Measurements from ENCODE around the gene TSEN2. TPM values are rescaled to one million over a fixed set of nuclear protein-coding genes. Genes with fewer than 3 reads are reported as not detected.

Gene TSEN2
- total and polyA plus RNA-seq, 2 of the 13 experiments (the other 11 are each of a cell fraction or from before 2014, with no cell fraction given) = 11.0 to 17.3 TPM

DNA sequence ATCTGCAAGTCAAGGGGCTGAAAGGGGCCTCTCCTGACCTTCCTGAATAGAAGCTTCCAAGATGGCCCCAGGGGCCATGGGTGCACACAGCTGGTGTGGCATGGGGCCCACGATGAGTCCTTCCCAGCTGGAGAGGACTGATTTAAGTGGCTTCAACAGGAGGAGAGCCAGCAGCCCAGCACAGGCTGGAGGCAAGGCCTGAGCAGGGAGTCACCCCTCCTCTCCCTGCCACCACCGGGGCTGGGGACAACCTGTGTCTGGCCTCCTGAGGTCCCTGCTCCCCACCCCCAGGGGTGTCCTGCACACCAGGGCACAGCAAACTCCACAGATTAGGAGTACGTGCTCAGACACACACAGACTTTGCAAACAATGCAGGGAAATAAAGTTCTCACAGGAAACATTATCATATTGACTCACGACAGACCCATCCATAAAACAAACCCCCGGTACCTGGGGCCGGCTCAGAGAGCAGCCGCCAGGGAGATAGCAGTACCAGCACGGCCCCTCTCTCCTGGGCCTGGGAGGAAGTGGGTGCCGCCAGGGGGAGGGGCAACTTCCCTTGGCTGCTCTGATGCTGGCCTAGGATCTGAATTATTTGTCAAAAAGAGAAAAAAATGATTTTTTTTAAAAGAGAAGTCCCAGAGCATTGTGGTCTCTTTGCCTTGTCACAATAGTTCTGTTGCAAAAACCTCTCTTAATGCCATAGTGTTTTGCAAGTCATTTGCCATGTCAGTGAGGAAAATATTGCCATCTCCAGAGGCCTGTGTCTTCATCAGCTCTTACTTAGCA, 21.9 kb upstream of the TSEN2 start (continued):
- TF ChIP-seq, protein P1, sequence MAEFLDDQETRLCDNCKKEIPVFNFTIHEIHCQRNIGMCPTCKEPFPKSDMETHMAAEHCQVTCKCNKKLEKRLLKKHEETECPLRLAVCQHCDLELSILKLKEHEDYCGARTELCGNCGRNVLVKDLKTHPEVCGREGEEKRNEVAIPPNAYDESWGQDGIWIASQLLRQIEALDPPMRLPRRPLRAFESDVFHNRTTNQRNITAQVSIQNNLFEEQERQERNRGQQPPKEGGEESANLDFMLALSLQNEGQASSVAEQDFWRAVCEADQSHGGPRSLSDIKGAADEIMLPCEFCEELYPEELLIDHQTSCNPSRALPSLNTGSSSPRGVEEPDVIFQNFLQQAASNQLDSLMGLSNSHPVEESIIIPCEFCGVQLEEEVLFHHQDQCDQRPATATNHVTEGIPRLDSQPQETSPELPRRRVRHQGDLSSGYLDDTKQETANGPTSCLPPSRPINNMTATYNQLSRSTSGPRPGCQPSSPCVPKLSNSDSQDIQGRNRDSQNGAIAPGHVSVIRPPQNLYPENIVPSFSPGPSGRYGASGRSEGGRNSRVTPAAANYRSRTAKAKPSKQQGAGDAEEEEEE (CRISPR knock-in tag; IDR thresholded peaks at IDR 0.05; ENCODE audit: borderline replicate concordance) = no peak
- TF ChIP-seq SCMH1 (CRISPR knock-in tag; IDR thresholded peaks at IDR 0.05; ENCODE audit: borderline replicate concordance) = no peak
- TF ChIP-seq NFE2L1 (CRISPR knock-in tag; IDR thresholded peaks at IDR 0.05; ENCODE audit: borderline replicate concordance) = no peak
- TF ChIP-seq, protein P2, sequence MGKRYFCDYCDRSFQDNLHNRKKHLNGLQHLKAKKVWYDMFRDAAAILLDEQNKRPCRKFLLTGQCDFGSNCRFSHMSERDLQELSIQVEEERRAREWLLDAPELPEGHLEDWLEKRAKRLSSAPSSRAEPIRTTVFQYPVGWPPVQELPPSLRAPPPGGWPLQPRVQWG (CRISPR knock-in tag; IDR thresholded peaks at IDR 0.05; ENCODE audit: borderline replicate concordance, low read depth) = no peak
- TF ChIP-seq ZNF496 (CRISPR knock-in tag; IDR thresholded peaks at IDR 0.05; ENCODE audit: insufficient replicate concordance) = no peak
- peak; percentile 37; the same call in 1 of the 2 replicates for TF ChIP-seq ZNF441 (CRISPR knock-in tag; IDR thresholded peaks at IDR 0.05; ENCODE audit: borderline replicate concordance)
- no peak for TF ChIP-seq RFX1 (IDR thresholded peaks at IDR 0.05)
- peak; percentile 68; the same call in 1 of the 2 replicates for TF ChIP-seq BRD4 (CRISPR knock-in tag; IDR thresholded peaks at IDR 0.05)
- no peak for TF ChIP-seq SRF (IDR thresholded peaks at IDR 0.05; ENCODE audit: low read depth, low read length)
- TF ChIP-seq SNRNP70 (IDR thresholded peaks at IDR 0.05; ENCODE audit: low read depth, low read length) = no peak
- no peak for TF ChIP-seq ZNF782 (CRISPR knock-in tag; IDR thresholded peaks at IDR 0.05; ENCODE audit: borderline replicate concordance)
- TF ChIP-seq ZFX (CRISPR knock-in tag; IDR thresholded peaks at IDR 0.05; ENCODE audit: low read depth) = peak; percentile 84
- TF ChIP-seq, protein P3, sequence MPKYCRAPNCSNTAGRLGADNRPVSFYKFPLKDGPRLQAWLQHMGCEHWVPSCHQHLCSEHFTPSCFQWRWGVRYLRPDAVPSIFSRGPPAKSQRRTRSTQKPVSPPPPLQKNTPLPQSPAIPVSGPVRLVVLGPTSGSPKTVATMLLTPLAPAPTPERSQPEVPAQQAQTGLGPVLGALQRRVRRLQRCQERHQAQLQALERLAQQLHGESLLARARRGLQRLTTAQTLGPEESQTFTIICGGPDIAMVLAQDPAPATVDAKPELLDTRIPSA (CRISPR knock-in tag; IDR thresholded peaks at IDR 0.05; ENCODE audit: borderline replicate concordance) = no peak
- no peak for TF ChIP-seq ELK4 (CRISPR knock-in tag; IDR thresholded peaks at IDR 0.05; ENCODE audit: borderline replicate concordance)
- TF ChIP-seq ZGPAT (CRISPR knock-in tag; IDR thresholded peaks at IDR 0.05) = peak; percentile 53; the same call in 1 of the 2 replicates
- peak; percentile 94 for TF ChIP-seq SALL1 (CRISPR knock-in tag; IDR thresholded peaks at IDR 0.05)
- TF ChIP-seq AKAP8 (CRISPR knock-in tag; IDR thresholded peaks at IDR 0.05) = 0 out of 2 replicates have a peak, but pooled peaks have one; percentile 41
- TF ChIP-seq JUNB (CRISPR knock-in tag; IDR thresholded peaks at IDR 0.05; ENCODE audit: borderline replicate concordance) = no peak
- no peak for TF ChIP-seq KDM4B (CRISPR knock-in tag; IDR thresholded peaks at IDR 0.05)
- no peak for TF ChIP-seq ZNF329 (CRISPR knock-in tag; IDR thresholded peaks at IDR 0.05; ENCODE audit: low read depth)
- TF ChIP-seq MED1 (CRISPR knock-in tag; IDR thresholded peaks at IDR 0.05) = peak; percentile 99
- TF ChIP-seq MIXL1 (CRISPR knock-in tag; IDR thresholded peaks at IDR 0.05) = peak; percentile 79
- no peak; the same call in 1 of the 2 replicates for TF ChIP-seq ZNF879 (CRISPR knock-in tag; IDR thresholded peaks at IDR 0.05)
- no peak for TF ChIP-seq ZNF207 (IDR thresholded peaks at IDR 0.05; ENCODE audit: borderline replicate concordance)
- no peak for TF ChIP-seq RARG (CRISPR knock-in tag; IDR thresholded peaks at IDR 0.05; ENCODE audit: low read depth)
- TF ChIP-seq ZNF614 (CRISPR knock-in tag; IDR thresholded peaks at IDR 0.05; ENCODE audit: borderline replicate concordance) = 0 out of 2 replicates have a peak, but pooled peaks have one; percentile 14
